HCT116 (cell line): ENCODE measurements around the gene VSX2. TPM values are rescaled to one million over a fixed set of nuclear protein-coding genes. Genes with fewer than 3 reads are reported as not detected.
A peak's percentile ranks its signal among the peaks of the same experiment; 100 is the strongest.

ENCODE experiments used
- ATAC-seq: fragments of 200-7000 bp; cut with Tn5 transposase; 2 replicates; pipeline ENCODE4 v1.9.1; 2020; ENCODE audit warnings: mild to moderate bottlenecking, moderate library complexity
- BruUV-seq: library from RNA; stranded (reverse); fragments of 400-500 nt; replicated peaks from 2 replicates; lab custom pipeline; 2021; lab: Mats Ljungman, UMichigan
- CTCF ChIA-PET: fragments of 300-600 bp; sonication (Branson Sonifier 250); formaldehyde crosslinking; loops from one replicate; lab custom pipeline; 2021; ENCODE audit warnings: antibody characterized with exemption; lab: Charles Lee
- POLR2A ChIA-PET: fragments of 300-600, 350-600 bp; sonication (Branson Sonifier 250); formaldehyde crosslinking; loops from one replicate; lab custom pipeline; 2021; ENCODE audit warnings: antibody characterized with exemption; lab: Charles Lee
- RAD21 ChIA-PET, 2 experiments: fragments of 300-600 bp; sonication (Branson Sonifier 250); formaldehyde crosslinking; loops; one replicate each; lab custom pipeline; 2023; ENCODE audit warnings: low total read pairs in 2 of 2; ENCODE audit not compliant: uncharacterized antibody in 2 of 2, unreplicated experiment in 2 of 2, low non-redundant PET in 1 of 2; lab: Charles Lee
- DNase-seq: peaks from one replicate; pipeline ENCODE4 v3.0.0-alpha.2; 2010; ENCODE audit warnings: low read depth, low spot score
- H2AFZ ChIP-seq: fragments of 200-600 bp; shearing (Covaris generic), sonication (generic); 2 replicates; pipeline ENCODE4 v1.6.1; 2017; ENCODE audit warnings: low read depth, mixed run types, mixed read lengths, antibody characterized with exemption, low read length; ENCODE audit not compliant: poor library complexity, severe bottlenecking
- H3K27ac ChIP-seq: 2 replicates; pipeline ENCODE4 v1.5.1; 2012; ENCODE audit warnings: low read depth, low read length
- H3K27me3 ChIP-seq: fragments of 200-600 bp; sonication (generic); 2 replicates; pipeline ENCODE4 v1.6.1; 2016; ENCODE audit warnings: mixed run types, low read length, mixed read lengths; ENCODE audit not compliant: insufficient read depth
- H3K36me3 ChIP-seq, 2 experiments: fragments of 200-500 bp in 1 of 2; fragments of 200-600 bp in 1 of 2; sonication (Bioruptor generic) in 1 of 2; sonication (generic) in 1 of 2; 2 replicates each; pipeline versions ENCODE4 v1.5.1 to v1.6.1; 2014 to 2016; ENCODE audit warnings: low read length in 2 of 2, inconsistent platforms in 1 of 2, mixed read lengths in 1 of 2, mixed run types in 1 of 2; ENCODE audit not compliant: insufficient read depth in 2 of 2, control insufficient read depth in 1 of 2
- H3K4me1 ChIP-seq, 2 experiments: fragments of 200-600 bp in 1 of 2; sonication (generic) in 1 of 2; 2 replicates each; pipeline versions ENCODE4 v1.5.1 to v1.6.1; 2012 to 2017; ENCODE audit warnings: low read length in 2 of 2, inconsistent platforms in 1 of 2, mild to moderate bottlenecking in 1 of 2, mixed read lengths in 1 of 2, mixed run types in 1 of 2, moderate library complexity in 1 of 2; ENCODE audit not compliant: insufficient read depth in 2 of 2, control insufficient read depth in 1 of 2
- H3K4me2 ChIP-seq: fragments of 200-600 bp; sonication (generic); 2 replicates; pipeline ENCODE4 v1.6.1; 2017; ENCODE audit warnings: mixed run types, low read length, mixed read lengths
- H3K4me3 ChIP-seq, 2 experiments: fragments of 200-600 bp in 1 of 2; sonication (generic) in 1 of 2; replicated peaks in 1 of 2; 2 replicates each; pipeline ENCODE4 v1.5.1; 2011 to 2016; ENCODE audit warnings: low read length in 2 of 2, control low read depth in 1 of 2, low read depth in 1 of 2, mild to moderate bottlenecking in 1 of 2, mixed read lengths in 1 of 2, mixed run types in 1 of 2
- H3K79me2 ChIP-seq: fragments of 200-600 bp; sonication (generic); 2 replicates; pipeline ENCODE4 v1.6.1; 2017; ENCODE audit warnings: mild to moderate bottlenecking, mixed run types, low read length, moderate library complexity, mixed read lengths; ENCODE audit not compliant: insufficient read depth
- H3K9ac ChIP-seq: fragments of 200-600 bp; sonication (generic); 2 replicates; pipeline ENCODE4 v1.6.1; 2016; ENCODE audit warnings: low read length, mixed read lengths
- H3K9me2 ChIP-seq: fragments of 200-600 bp; sonication (generic), shearing (Covaris generic); 2 replicates; pipeline ENCODE4 v1.6.1; 2017; ENCODE audit warnings: mixed run types, mild to moderate bottlenecking, moderate library complexity; ENCODE audit not compliant: insufficient read depth
- H3K9me3 ChIP-seq, 2 experiments: fragments of 200-500 bp in 1 of 2; fragments of 200-600 bp in 1 of 2; sonication (Bioruptor generic) in 1 of 2; sonication (generic) in 1 of 2; 2 replicates each; pipeline ENCODE4 v1.6.1; 2014 to 2017; ENCODE audit warnings: low read length in 2 of 2, mixed read lengths in 2 of 2, inconsistent platforms in 1 of 2, low read depth in 1 of 2, mild to moderate bottlenecking in 1 of 2, mixed run types in 1 of 2, moderate library complexity in 1 of 2; ENCODE audit not compliant: control insufficient read depth in 1 of 2, insufficient read depth in 1 of 2
- H4K20me1 ChIP-seq: fragments of 200-600 bp; sonication (generic), shearing (Covaris generic); 2 replicates; pipeline ENCODE4 v1.6.1; 2017; ENCODE audit warnings: mixed run types, mild to moderate bottlenecking, moderate library complexity; ENCODE audit not compliant: insufficient read depth
- ATF3 ChIP-seq: IDR thresholded peaks from 2 replicates; pipeline ENCODE4 v1.6.1; 2012
- CBX3 ChIP-seq: IDR thresholded peaks from 2 replicates; pipeline ENCODE4 v1.6.1; 2012; ENCODE audit warnings: low read depth
- POLR2AphosphoS5 ChIP-seq: IDR thresholded peaks from 2 replicates; pipeline ENCODE4 v1.6.1; 2011; ENCODE audit warnings: mild to moderate bottlenecking, low read depth, low read length, moderate library complexity
- SP1 ChIP-seq: IDR thresholded peaks from 2 replicates; pipeline ENCODE4 v1.6.1; 2012; ENCODE audit warnings: low read depth
- TCF7L2 ChIP-seq: IDR thresholded peaks from 2 replicates; pipeline ENCODE4 v1.7.0; 2011; ENCODE audit warnings: borderline replicate concordance, inconsistent platforms; ENCODE audit not compliant: insufficient read depth, insufficient read length; ENCODE audit errors: extremely low read depth
- ZBTB33 ChIP-seq: IDR thresholded peaks from 2 replicates; pipeline ENCODE4 v1.6.1; 2011; ENCODE audit warnings: mild to moderate bottlenecking, low read length, moderate library complexity; ENCODE audit not compliant: insufficient replicate concordance; ENCODE audit errors: extremely low read depth
- intact Hi-C: fragments of 100-400 bp; cut with micrococcal nuclease; formaldehyde crosslinking; loops from 2 replicates; pipeline ENCODE4 v1.10.0; 2022
- total RNA-seq: library from RNA; stranded (reverse); gene quantifications from one replicate; pipeline ENCODE4 v1.2.1, GENCODE V29; 2021; ENCODE audit not compliant: unreplicated experiment

The VSX2 gene
- total RNA-seq, 1 experiment from 2014 or later: not detected

GRCh38 chr14:74275241-74275841 is 36.1 kb downstream of the VSX2 start:
- Histone ChIP-seq H3K27me3 (no peaks in the 10 kb centered on the region), H3K9me2 (no peaks in the 10 kb centered on the region), H3K27ac (peak overlapping the region; percentile 56), H3K79me2 (no peaks in the 10 kb centered on the region), H3K4me2 (peak overlapping the region; percentile 70), H3K36me3 (no peaks in the 10 kb centered on the region), H3K4me3 (peak overlapping the region in 1 of 2 experiments; percentile 13; a peak in 1 of 4 replicates), H3K9ac (peak overlapping the region; percentile 41), H3K9me3 (peaks cover 0 to 4% of the 10 kb centered on the region in 2 experiments; a peak in 1 of 4 replicates), H2AFZ (peak overlapping the region; percentile 8), H3K4me1 (peaks cover 27 to 39% of the 10 kb centered on the region in 2 experiments), H4K20me1 (no peaks in the 10 kb centered on the region)
- POLR2A ChIA-PET: interaction anchor here (1.5 kb wide), 1 partner anchor 26 kb away, joined by 3 read pairs; no protein-coding TSS in a partner anchor
- CTCF ChIA-PET: interaction anchor here (1.6 kb wide), 1 partner anchor 18 kb away, joined by 5 read pairs; no protein-coding TSS in a partner anchor
- DNase-seq (peak; percentile 40), ATAC-seq (peak; percentile 67)
- BruUV-seq: no TSS peak
- intact Hi-C loops: no loop called here
- no peak; the same call in none of the 2 replicates for TF ChIP-seq CBX3
- TF ChIP-seq POLR2AphosphoS5: no peak
- no peak for TF ChIP-seq TCF7L2
- TF ChIP-seq ZBTB33: no peak
- peak; percentile 46 for TF ChIP-seq SP1
- TF ChIP-seq ATF3: no peak
- RAD21 ChIA-PET: no interaction called here
